GM18507 (cell line): ENCODE measurements around the gene RNF2.

ENCODE experiments used
- DNase-seq: peaks from one replicate; pipeline ENCODE4 v3.0.0; 2011; ENCODE audit warnings: low read depth; ENCODE audit not compliant: insufficient read length; ENCODE audit errors: extremely low spot score
- FAIRE-seq: peaks from 2 replicates; lab custom pipeline; 2011; peaks lifted over from hg19 to GRCh38; lab: Jason Lieb, UNC

The RNF2 gene

GRCh38 chr1:185080422-185080821, 35.1 kb downstream of the RNF2 start:
- DNase-seq (no peak), FAIRE-seq (no peak)

- no peak for FAIRE-seq
- DNase-seq = no peak
Observed at GRCh38 chr1:185083818-185084217, 38.5 kb downstream of the RNF2 start.

- no peak for DNase-seq
- no peak for FAIRE-seq
Observed at GRCh38 chr1:185087101-185087500, 41.7 kb downstream of the RNF2 start.

GRCh38 chr1:185087746-185088145, 42.4 kb downstream of the RNF2 start:
- no peak for DNase-seq
- FAIRE-seq = no peak

GRCh38 chr1:185091480-185091879, 46.1 kb downstream of the RNF2 start:
- FAIRE-seq (no peak), DNase-seq (no peak)

GRCh38 chr1:185094761-185095160, 49.4 kb downstream of the RNF2 start:
- FAIRE-seq = no peak

GRCh38 chr1:185096531-185096930, 51.2 kb downstream of the RNF2 start:
- FAIRE-seq (no peak), DNase-seq (no peak)

More at GRCh38 chr1:185094761-185095160, 49.4 kb downstream of the RNF2 start:
- no peak for DNase-seq

- FAIRE-seq (no peak), DNase-seq (no peak)
Observed at GRCh38 chr1:185104083-185104482, 58.7 kb downstream of the RNF2 start.

- no peak for DNase-seq
- no peak for FAIRE-seq
Observed at GRCh38 chr1:185105121-185105520, 59.8 kb downstream of the RNF2 start.

GRCh38 chr1:185108321-185108720, 63.0 kb downstream of the RNF2 start:
- FAIRE-seq (no peak), DNase-seq (no peak)

- no peak for FAIRE-seq
Observed at GRCh38 chr1:185110145-185110544, 64.8 kb downstream of the RNF2 start.

GRCh38 chr1:185111873-185112272, 66.5 kb downstream of the RNF2 start:
- FAIRE-seq = no peak
- DNase-seq = no peak

More at GRCh38 chr1:185110145-185110544, 64.8 kb downstream of the RNF2 start:
- DNase-seq = no peak

- no peak for DNase-seq
- FAIRE-seq = no peak
Observed at GRCh38 chr1:185112356-185112755, 67.0 kb downstream of the RNF2 start.

- no peak for DNase-seq
- no peak for FAIRE-seq
Observed at GRCh38 chr1:185129708-185130107, 84.3 kb downstream of the RNF2 start.

GRCh38 chr1:185132534-185132933, 87.2 kb downstream of the RNF2 start:
- DNase-seq = no peak
- FAIRE-seq = no peak

GRCh38 chr1:185137896-185138545, 92.7 kb downstream of the RNF2 start:
- no peak for FAIRE-seq
- no peak for DNase-seq

GRCh38 chr1:185139246-185139645, 93.9 kb downstream of the RNF2 start:
- no peak for FAIRE-seq

GRCh38 chr1:185144233-185144632, 98.9 kb downstream of the RNF2 start:
- FAIRE-seq = no peak
- no peak for DNase-seq

More at GRCh38 chr1:185139246-185139645, 93.9 kb downstream of the RNF2 start:
- no peak for DNase-seq

- DNase-seq (no peak), FAIRE-seq (no peak)
Observed at GRCh38 chr1:185151215-185151614, 105.9 kb downstream of the RNF2 start.
